Naive thymus-derived CD8-positive, alpha-beta T cell (primary cell): ENCODE results near the gene ELANE. TPM values are rescaled to one million over a fixed set of nuclear protein-coding genes. Genes with fewer than 3 reads are reported as not detected.
A peak's percentile ranks its signal among the peaks of the same experiment; 100 is the strongest.

Source experiments
- ATAC-seq, 2 donors: fragments of 150-1000 bp; cut with Tn5 transposase in 1 of 2; sonication (Bioruptor Pico), chemical (Tn5 transposase) in 1 of 2; 1 replicate in 1 of 2; 2 replicates in 1 of 2; pipeline ENCODE4 v1.10.0; 2021; ENCODE audit warnings: mild to moderate bottlenecking in 2 of 2, moderate library complexity in 2 of 2
- POLR2A ChIA-PET: fragments of 350-600 bp; sonication (Branson Sonifier 250); formaldehyde crosslinking; loops from one replicate; lab custom pipeline; 2021; ENCODE audit warnings: antibody characterized with exemption; lab: Charles Lee
- DNase-seq, 10 donors: peaks; one replicate each; pipeline versions ENCODE4 v3.0.0 to v3.0.0-alpha.2; 2020 to 2022
- H3K27ac Mint-ChIP-seq, 10 donors: one replicate each; pipeline ENCODE4 v1.8.0; 2020 to 2022; ENCODE audit warnings: mild to moderate bottlenecking in 10 of 10, mixed read lengths in 10 of 10, moderate library complexity in 4 of 10, inconsistent platforms in 1 of 10
- H3K27me3 Mint-ChIP-seq, 5 donors: one replicate each; pipeline ENCODE4 v1.8.0; 2021 to 2022; ENCODE audit warnings: mixed read lengths in 5 of 5
- H3K36me3 Mint-ChIP-seq, 3 donors: one replicate each; pipeline ENCODE4 v1.8.0; 2020 to 2022; ENCODE audit warnings: mixed read lengths in 3 of 3, mild to moderate bottlenecking in 2 of 3, inconsistent platforms in 1 of 3
- H3K4me1 Mint-ChIP-seq, 4 donors: one replicate each; pipeline ENCODE4 v1.8.0; 2021 to 2022; ENCODE audit warnings: mixed read lengths in 4 of 4
- H3K4me3 Mint-ChIP-seq, 10 donors: one replicate each; pipeline ENCODE4 v1.8.0; 2020 to 2022; ENCODE audit warnings: mild to moderate bottlenecking in 10 of 10, mixed read lengths in 10 of 10, moderate library complexity in 6 of 10, inconsistent platforms in 1 of 10
- H3K9me3 Mint-ChIP-seq, 9 donors: one replicate each; pipeline ENCODE4 v1.8.0; 2020 to 2022; ENCODE audit warnings: mixed read lengths in 9 of 9, mild to moderate bottlenecking in 3 of 9, inconsistent platforms in 1 of 9, moderate library complexity in 1 of 9
- polyA plus RNA-seq, 3 donors: library from polyadenylated mRNA; unstranded; fragments of 300-500 nt; fragmentation: Illumina TruSeq; gene quantifications; one replicate each; pipeline ENCODE4 v1.2.3, GENCODE V29; 2021
- total RNA-seq, 8 experiments: library from RNA in 2 of 8; stranded (reverse) in 2 of 8; gene quantifications; one replicate each; pipeline ENCODE4 v1.2.3 and lab custom pipeline; 2021 to 2026

The ELANE gene
- total and polyA plus RNA-seq, 5 experiments from 2014 or later, result not detected

- POLR2A ChIA-PET, result interaction anchor here (0.6 to 13.5 kb wide), 11 partner anchors 31 to 407 kb away, joined by 3 to 165 read pairs (median 10); partner anchors contain the start of genes CIRBP, KISS1R, MED16 and R3HDM4
- Mint-ChIP-seq H3K4me1 (peaks cover 7 to 28% (median 18%) of the 10 kb centered on the region in 4 donors), H3K4me3 (peak overlapping the region in 7 of 10 donors; percentile 58 to 78 (median 69)), H3K27ac (peak overlapping the region in 1 of 10 donors; percentile 86), H3K9me3 (no peaks in the 10 kb centered on the region), H3K27me3 (peaks cover 0 to 11% (median 0%) of the 10 kb centered on the region in 5 donors), H3K36me3 (no peaks in the 10 kb centered on the region)
- ATAC-seq (peak; percentile 10 to 49), DNase-seq (peak; percentile 47 to 85 (median 63))
Measured at GRCh38 chr19:861756-862580, 9.9 kb downstream of the ELANE start.

GRCh38 chr19:862581-863314, 10.6 kb downstream of the ELANE start:
- peak; percentile 67 to 90 (median 80) for DNase-seq
- POLR2A ChIA-PET, result interaction anchor here (0.9 to 13.5 kb wide), 13 partner anchors 17 to 407 kb away, joined by 3 to 165 read pairs (median 9); partner anchors contain the start of genes CIRBP, KISS1R, MED16 and R3HDM4
- H3K36me3 Mint-ChIP-seq, result peaks cover 0 to 6% (median 0%) of the 10 kb centered on the region in 3 donors
- peak overlapping the region; percentile 52 to 90 (median 82) for H3K27ac Mint-ChIP-seq
- H3K9me3 Mint-ChIP-seq, result no peaks in the 10 kb centered on the region
- ATAC-seq, result peak; percentile 47 to 68
- H3K4me3 Mint-ChIP-seq, result peak overlapping the region; percentile 64 to 85 (median 72)
- peaks cover 9 to 26% (median 19%) of the 10 kb centered on the region in 4 donors for H3K4me1 Mint-ChIP-seq
- peaks cover 0 to 8% (median 0%) of the 10 kb centered on the region in 5 donors for H3K27me3 Mint-ChIP-seq

GRCh38 chr19:863315-863620, 11.2 kb downstream of the ELANE start:
- ATAC-seq (no peak), DNase-seq (no peak)
- Mint-ChIP-seq H3K36me3 (peaks cover 0 to 7% (median 0%) of the 10 kb centered on the region in 3 donors), H3K27me3 (peaks cover 0 to 5% (median 0%) of the 10 kb centered on the region in 5 donors), H3K27ac (peak overlapping the region in 9 of 10 donors; percentile 63 to 90 (median 81)), H3K4me1 (peaks cover 9 to 26% (median 19%) of the 10 kb centered on the region in 4 donors), H3K9me3 (no peaks in the 10 kb centered on the region), H3K4me3 (peak overlapping the region; percentile 60 to 85 (median 74))
- POLR2A ChIA-PET, result interaction anchor here (0.6 to 13.5 kb wide), 23 partner anchors 9 to 406 kb away, joined by 3 to 165 read pairs (median 5); partner anchors contain the start of genes CIRBP, KISS1R, MED16 and R3HDM4

- Mint-ChIP-seq H3K27ac (no peak overlapping the region), H3K36me3 (peaks cover 0 to 28% (median 4%) of the 10 kb centered on the region in 3 donors), H3K9me3 (no peaks in the 10 kb centered on the region), H3K4me3 (no peak overlapping the region), H3K27me3 (peaks cover 0 to 2% (median 0%) of the 10 kb centered on the region in 5 donors), H3K4me1 (peaks cover 13 to 30% (median 18%) of the 10 kb centered on the region in 4 donors)
- ATAC-seq, result no peak
- DNase-seq, result no peak
- POLR2A ChIA-PET, result interaction anchor here (0.8 to 13.5 kb wide), 6 partner anchors 27 to 153 kb away, joined by 3 to 165 read pairs (median 6); partner anchors contain the start of genes KISS1R, MED16, R3HDM4 and RNU6-9
Measured at GRCh38 chr19:866769-867300, 14.7 kb downstream of the ELANE start.

- Mint-ChIP-seq H3K36me3 (peaks cover 0 to 28% (median 4%) of the 10 kb centered on the region in 3 donors), H3K4me1 (peaks cover 15 to 35% (median 22%) of the 10 kb centered on the region in 4 donors), H3K9me3 (no peaks in the 10 kb centered on the region), H3K4me3 (no peak overlapping the region), H3K27me3 (peaks cover 0 to 2% (median 0%) of the 10 kb centered on the region in 5 donors), H3K27ac (peak overlapping the region in 3 of 10 donors; percentile 43 to 74 (median 57))
- POLR2A ChIA-PET, result interaction anchor here (0.8 to 13.5 kb wide), 5 partner anchors 26 to 152 kb away, joined by 3 to 165 read pairs (median 3); partner anchors contain the start of genes KISS1R, MED16, R3HDM4 and RNU6-9
- DNase-seq, result no peak
- ATAC-seq, result no peak
Measured at GRCh38 chr19:867301-867793, 15.2 kb downstream of the ELANE start.

- Mint-ChIP-seq H3K36me3 (peaks cover 0 to 28% (median 4%) of the 10 kb centered on the region in 3 donors), H3K27ac (peak overlapping the region in 1 of 10 donors; percentile 43), H3K27me3 (peaks cover 0 to 2% (median 0%) of the 10 kb centered on the region in 5 donors), H3K9me3 (no peaks in the 10 kb centered on the region), H3K4me1 (peaks cover 11 to 34% (median 21%) of the 10 kb centered on the region in 4 donors), H3K4me3 (no peak overlapping the region)
- POLR2A ChIA-PET, result interaction anchor here (0.8 to 13.5 kb wide), 3 partner anchors 28 to 49 kb away, joined by 3 to 165 read pairs (median 3); partner anchors contain the start of genes KISS1R and R3HDM4
- DNase-seq (no peak), ATAC-seq (no peak)
Measured at GRCh38 chr19:867855-868457, 15.9 kb downstream of the ELANE start.

DNA sequence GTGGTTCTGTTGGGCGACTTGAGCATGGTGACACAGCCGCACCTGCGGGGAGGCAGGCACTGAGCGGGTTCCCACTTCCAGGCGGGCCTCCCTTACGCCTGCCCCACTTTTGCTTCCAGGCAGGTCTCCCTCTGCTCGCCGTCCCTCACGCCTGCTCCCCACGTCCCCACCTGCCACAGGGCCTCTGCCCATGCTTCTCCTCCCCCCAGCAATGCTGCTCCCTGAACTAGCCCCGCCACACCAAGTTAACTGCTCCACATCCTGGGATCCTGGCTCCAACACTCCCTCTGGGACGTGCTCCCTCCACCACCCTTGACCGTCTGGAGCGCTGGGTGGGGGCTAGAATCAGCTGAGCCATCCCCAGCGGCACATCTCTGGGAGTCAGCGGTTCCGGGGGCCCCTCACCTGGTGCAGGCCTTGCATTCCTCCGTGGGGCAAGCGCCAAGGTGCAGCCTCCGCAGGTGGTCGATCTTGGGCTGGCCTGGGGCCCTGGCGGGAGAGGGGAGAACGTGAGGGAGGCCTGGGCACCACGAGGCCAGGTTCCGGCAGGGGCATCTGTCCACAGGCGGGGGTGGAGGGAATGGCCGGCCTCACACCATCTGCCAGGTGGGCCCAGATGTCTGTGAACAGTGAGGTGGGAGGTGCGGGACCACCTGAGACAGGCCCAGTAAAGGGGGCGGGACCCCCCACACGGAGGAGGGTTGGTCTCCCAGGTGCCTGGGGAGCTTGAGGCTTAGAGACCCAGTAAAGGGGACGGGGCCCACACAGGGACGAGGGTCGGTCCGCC, 16.5 kb downstream of the ELANE start:
- ATAC-seq, result no peak
- POLR2A ChIA-PET, result interaction anchor here (13.5 kb wide), 1 partner anchor 49 kb away, joined by 165 read pairs; the partner anchor contains the start of genes KISS1R and R3HDM4
- no peak for DNase-seq
- H3K27me3 Mint-ChIP-seq, result peaks cover 0 to 2% (median 0%) of the 10 kb centered on the region in 5 donors
- peak overlapping the region in 2 of 10 donors; percentile 11 to 67 for H3K27ac Mint-ChIP-seq
- H3K4me3 Mint-ChIP-seq, result no peak overlapping the region
- no peaks in the 10 kb centered on the region for H3K9me3 Mint-ChIP-seq
- peaks cover 9 to 28% (median 15%) of the 10 kb centered on the region in 4 donors for H3K4me1 Mint-ChIP-seq
- peaks cover 0 to 28% (median 4%) of the 10 kb centered on the region in 3 donors for H3K36me3 Mint-ChIP-seq

- ATAC-seq (no peak), DNase-seq (no peak)
- POLR2A ChIA-PET, result interaction anchor here (0.7 to 13.5 kb wide), 3 partner anchors 19 to 48 kb away, joined by 3 to 165 read pairs (median 4); partner anchors contain the start of genes KISS1R and R3HDM4
- peaks cover 0 to 2% (median 0%) of the 10 kb centered on the region in 5 donors for H3K27me3 Mint-ChIP-seq
- peaks cover 9 to 23% (median 12%) of the 10 kb centered on the region in 4 donors for H3K4me1 Mint-ChIP-seq
- peak overlapping the region in 5 of 10 donors; percentile 35 to 91 (median 63) for H3K27ac Mint-ChIP-seq
- no peaks in the 10 kb centered on the region for H3K9me3 Mint-ChIP-seq
- H3K36me3 Mint-ChIP-seq, result peaks cover 0 to 28% (median 4%) of the 10 kb centered on the region in 3 donors
- H3K4me3 Mint-ChIP-seq, result peak overlapping the region in 1 of 10 donors; percentile 39
Measured at GRCh38 chr19:869245-870177, 17.4 kb downstream of the ELANE start.

DNA sequence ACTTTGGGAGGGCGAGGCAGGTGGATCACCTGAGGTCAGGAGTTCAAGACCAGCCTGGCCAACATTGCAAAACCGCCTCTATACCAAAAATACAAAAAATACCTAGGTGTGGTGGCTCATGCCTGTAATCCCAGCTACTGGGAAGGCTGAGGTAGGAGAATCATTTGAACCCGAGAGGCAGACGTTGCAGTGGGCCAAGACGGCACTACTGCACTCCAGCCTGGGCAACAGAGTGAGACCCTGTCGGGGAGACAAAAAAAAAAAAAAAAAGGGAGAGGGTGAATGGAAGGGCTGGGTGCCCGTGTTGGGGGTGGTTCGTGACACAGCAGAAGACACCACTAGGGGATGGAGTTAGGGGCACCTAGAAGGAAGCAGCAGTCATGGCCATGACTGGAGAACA, 18.2 kb downstream of the ELANE start:
- Mint-ChIP-seq H3K4me3 (peak overlapping the region in 2 of 10 donors; percentile 22 to 28), H3K9me3 (no peaks in the 10 kb centered on the region), H3K27ac (peak overlapping the region in 7 of 10 donors; percentile 35 to 91 (median 63)), H3K36me3 (peaks cover 0 to 28% (median 4%) of the 10 kb centered on the region in 3 donors), H3K27me3 (peaks cover 0 to 2% (median 0%) of the 10 kb centered on the region in 5 donors), H3K4me1 (peaks cover 9 to 20% (median 11%) of the 10 kb centered on the region in 4 donors)
- no peak for DNase-seq
- POLR2A ChIA-PET, result interaction anchor here (0.7 to 1.4 kb wide), 2 partner anchors 18 to 27 kb away, joined by 3 to 4 read pairs; no protein-coding TSS in a partner anchor
- no peak for ATAC-seq
